ENCODE data around the gene PHAF1.

The PHAF1 gene

DNA sequence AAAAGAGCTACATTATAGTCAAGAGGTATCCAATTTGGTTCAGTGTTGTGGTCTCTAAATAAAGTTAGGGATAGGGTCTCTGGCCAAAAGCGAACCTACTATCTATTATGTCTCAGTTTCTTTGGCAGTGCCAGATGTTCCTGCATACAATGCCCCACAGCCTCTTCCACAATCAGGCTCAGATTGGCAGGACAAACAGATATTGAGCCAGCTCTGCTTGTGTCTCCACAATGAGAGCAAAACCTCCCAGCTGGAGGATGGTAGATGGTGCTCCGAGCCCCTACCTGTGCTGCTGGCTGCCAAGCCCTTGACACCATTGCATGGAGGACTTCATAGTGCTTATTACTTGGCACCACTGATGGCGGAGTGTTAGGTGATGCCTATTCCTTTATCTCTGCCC, 19.7 kb downstream of the PHAF1 start:
- TF ChIP-seq, protein P1, sequence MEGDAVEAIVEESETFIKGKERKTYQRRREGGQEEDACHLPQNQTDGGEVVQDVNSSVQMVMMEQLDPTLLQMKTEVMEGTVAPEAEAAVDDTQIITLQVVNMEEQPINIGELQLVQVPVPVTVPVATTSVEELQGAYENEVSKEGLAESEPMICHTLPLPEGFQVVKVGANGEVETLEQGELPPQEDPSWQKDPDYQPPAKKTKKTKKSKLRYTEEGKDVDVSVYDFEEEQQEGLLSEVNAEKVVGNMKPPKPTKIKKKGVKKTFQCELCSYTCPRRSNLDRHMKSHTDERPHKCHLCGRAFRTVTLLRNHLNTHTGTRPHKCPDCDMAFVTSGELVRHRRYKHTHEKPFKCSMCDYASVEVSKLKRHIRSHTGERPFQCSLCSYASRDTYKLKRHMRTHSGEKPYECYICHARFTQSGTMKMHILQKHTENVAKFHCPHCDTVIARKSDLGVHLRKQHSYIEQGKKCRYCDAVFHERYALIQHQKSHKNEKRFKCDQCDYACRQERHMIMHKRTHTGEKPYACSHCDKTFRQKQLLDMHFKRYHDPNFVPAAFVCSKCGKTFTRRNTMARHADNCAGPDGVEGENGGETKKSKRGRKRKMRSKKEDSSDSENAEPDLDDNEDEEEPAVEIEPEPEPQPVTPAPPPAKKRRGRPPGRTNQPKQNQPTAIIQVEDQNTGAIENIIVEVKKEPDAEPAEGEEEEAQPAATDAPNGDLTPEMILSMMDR (IDR thresholded peaks at IDR 0.05) = no peak
- no peaks in the 10 kb centered on the region for H3K4me1 ChIP-seq
- no peaks in the 10 kb centered on the region for H3K27me3 ChIP-seq
- intact Hi-C loops (cut with DNase I; ENCODE audit: low total_unique reads) = no loop called here
- H3K27ac ChIP-seq = no peak overlapping the region
- H3K4me3 ChIP-seq = no peak overlapping the region
- H3K36me3 ChIP-seq = peaks cover 36 to 99% (median 38%) of the 10 kb centered on the region in 3 donors
- H3K9me3 ChIP-seq = no peaks in the 10 kb centered on the region
- no peak for DNase-seq

DNA sequence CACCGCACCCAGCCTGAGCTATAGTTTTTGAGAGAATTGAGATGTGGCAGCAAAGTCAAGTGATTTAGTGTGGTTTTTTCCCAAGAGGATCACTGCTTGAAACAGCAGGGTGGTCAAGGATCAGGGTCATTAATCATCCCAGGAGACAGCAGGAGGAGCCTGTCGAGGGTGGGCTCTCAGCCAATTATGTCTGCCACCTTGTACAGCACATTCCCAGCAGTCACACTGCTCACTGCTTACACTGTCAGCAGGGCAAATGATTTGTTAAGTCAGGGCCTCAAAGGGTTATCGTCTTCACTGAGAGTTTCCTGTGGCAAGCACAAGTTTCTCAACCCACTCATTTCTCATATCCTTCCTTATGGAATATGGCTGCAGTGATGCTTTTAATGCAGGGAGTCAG, 27.9 kb downstream of the PHAF1 start:
- no peak for DNase-seq
- intact Hi-C loops (cut with DNase I; ENCODE audit: low total_unique reads) = no loop called here
- no peaks in the 10 kb centered on the region for H3K9me3 ChIP-seq
- H3K27me3 ChIP-seq = no peaks in the 10 kb centered on the region
- H3K36me3 ChIP-seq = peaks cover 88 to 99% (median 95%) of the 10 kb centered on the region in 3 donors
- H3K4me3 ChIP-seq = no peak overlapping the region
- no peak overlapping the region for H3K27ac ChIP-seq
- TF ChIP-seq, protein P1 (IDR thresholded peaks at IDR 0.05) = no peak
- H3K4me1 ChIP-seq = no peaks in the 10 kb centered on the region

DNA sequence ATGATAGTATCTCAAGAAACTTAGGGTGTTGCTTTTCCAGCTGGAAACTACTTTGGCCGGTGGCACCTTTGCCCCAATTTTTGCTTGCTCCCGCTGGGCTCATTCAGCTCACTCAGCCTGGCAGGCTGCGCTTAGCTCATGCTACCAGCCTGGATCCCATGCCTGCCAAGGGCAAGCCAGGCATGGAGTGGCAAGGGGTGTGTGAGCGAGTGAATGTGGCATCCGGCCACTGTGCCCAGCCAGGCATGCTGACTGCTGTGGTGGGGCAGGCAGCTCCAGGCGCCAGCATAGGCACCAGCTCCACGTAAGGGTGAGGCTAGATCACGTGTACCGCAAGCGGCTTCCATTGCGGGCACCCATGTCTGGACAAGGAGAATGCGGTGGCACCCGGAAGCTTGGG, 31.6 kb downstream of the PHAF1 start:
- intact Hi-C loops (cut with DNase I; ENCODE audit: low total_unique reads) = no loop called here
- DNase-seq = no peak
- Histone ChIP-seq H3K4me3 (no peak overlapping the region), H3K36me3 (peaks cover 90 to 99% (median 93%) of the 10 kb centered on the region in 3 donors), H3K27ac (no peak overlapping the region), H3K4me1 (no peaks in the 10 kb centered on the region), H3K9me3 (no peaks in the 10 kb centered on the region), H3K27me3 (no peaks in the 10 kb centered on the region)
- TF ChIP-seq, protein P1 (IDR thresholded peaks at IDR 0.05) = no peak

DNA sequence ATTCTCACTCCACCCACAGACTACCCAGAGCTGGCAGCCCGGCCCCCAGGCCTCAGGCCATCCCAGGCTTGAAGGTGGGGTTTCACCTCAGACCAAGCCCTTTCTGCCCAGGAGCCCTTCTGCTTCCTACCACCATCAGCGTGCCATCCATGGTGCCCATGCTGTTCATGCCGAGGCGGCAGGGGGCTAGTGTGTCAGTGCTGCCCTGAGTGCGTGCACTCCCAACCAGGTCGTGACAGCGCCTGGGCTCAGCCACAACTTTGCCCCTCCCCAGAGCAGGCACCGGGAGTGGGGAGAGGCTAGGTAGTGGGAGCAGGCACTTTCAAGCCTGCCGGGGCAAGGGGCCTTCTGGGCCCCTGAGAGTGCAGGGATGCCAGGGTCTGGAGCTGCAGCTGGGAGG, 32.6 kb downstream of the PHAF1 start:
- no peak overlapping the region for H3K27ac ChIP-seq
- intact Hi-C loops (cut with DNase I; ENCODE audit: low total_unique reads) = no loop called here
- no peak for DNase-seq
- H3K4me3 ChIP-seq = no peak overlapping the region
- H3K36me3 ChIP-seq = peaks cover 82 to 99% (median 95%) of the 10 kb centered on the region in 3 donors
- H3K27me3 ChIP-seq = no peaks in the 10 kb centered on the region
- H3K4me1 ChIP-seq = no peaks in the 10 kb centered on the region
- no peaks in the 10 kb centered on the region for H3K9me3 ChIP-seq
- TF ChIP-seq, protein P1 (IDR thresholded peaks at IDR 0.05) = no peak

DNA sequence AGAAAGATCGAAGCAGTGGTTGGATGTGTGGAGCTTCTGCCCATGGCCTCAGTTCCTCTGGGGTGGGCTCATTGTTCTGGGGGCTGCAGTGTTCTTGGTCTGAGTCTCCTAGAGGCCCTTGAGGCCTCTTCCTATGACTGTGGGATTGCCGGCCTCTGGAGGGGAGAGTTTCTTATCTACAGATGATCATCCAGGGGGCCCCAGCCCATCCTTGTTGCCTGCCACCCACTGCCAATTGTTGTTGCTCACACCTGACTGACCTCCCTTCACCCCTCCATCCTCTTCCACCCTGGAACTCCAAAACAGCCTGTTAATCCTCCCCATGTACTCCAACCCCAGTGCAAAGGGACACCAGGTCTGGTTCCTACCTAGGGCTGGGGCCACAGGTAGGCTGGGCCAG, 35.2 kb downstream of the PHAF1 start:
- TF ChIP-seq, protein P1 (IDR thresholded peaks at IDR 0.05) = no peak

DNA sequence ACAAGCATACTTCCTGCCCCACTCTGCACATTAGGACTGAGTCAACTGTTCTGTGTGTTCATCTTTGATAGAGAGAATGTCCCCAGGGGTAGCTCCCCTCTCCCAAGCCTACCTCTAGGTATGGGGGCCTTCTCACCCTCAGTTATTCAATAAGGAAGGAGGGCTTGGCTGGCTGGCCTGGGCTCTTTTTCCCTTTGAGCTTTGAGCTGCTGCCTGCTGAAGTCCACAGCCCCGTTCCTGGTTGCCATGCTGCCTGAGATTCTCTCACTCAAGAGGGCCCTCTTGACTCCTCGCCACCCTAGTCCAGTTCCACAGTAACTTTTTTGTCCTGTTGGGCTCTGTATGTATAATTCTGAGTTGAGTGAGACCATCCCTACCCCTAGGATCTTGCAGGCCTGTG, 36.0 kb downstream of the PHAF1 start:
- no peaks in the 10 kb centered on the region for H3K9me3 ChIP-seq
- H3K27me3 ChIP-seq = no peaks in the 10 kb centered on the region
- no peak overlapping the region for H3K4me3 ChIP-seq
- H3K4me1 ChIP-seq = peaks cover 0 to 12% (median 8%) of the 10 kb centered on the region in 4 donors
- peaks cover 50 to 84% (median 71%) of the 10 kb centered on the region in 3 donors for H3K36me3 ChIP-seq
- intact Hi-C loops (cut with DNase I; ENCODE audit: low total_unique reads) = no loop called here
- H3K27ac ChIP-seq = no peak overlapping the region
- TF ChIP-seq, protein P1 (IDR thresholded peaks at IDR 0.05) = no peak
- no peak for DNase-seq

More for the DNA sequence above, 35.2 kb downstream of the PHAF1 start:
- Histone ChIP-seq H3K4me3 (no peak overlapping the region), H3K27me3 (no peaks in the 10 kb centered on the region), H3K9me3 (no peaks in the 10 kb centered on the region), H3K27ac (no peak overlapping the region), H3K36me3 (peaks cover 59 to 92% (median 79%) of the 10 kb centered on the region in 3 donors), H3K4me1 (peaks cover 0 to 4% (median under 1%) of the 10 kb centered on the region in 4 donors)
- no peak for DNase-seq
- intact Hi-C loops (cut with DNase I; ENCODE audit: low total_unique reads) = no loop called here
